Mesenteric fat pad (tissue), 1 donor: ENCODE results near the gene FDPS. TPM values are rescaled to one million over a fixed set of nuclear protein-coding genes. Genes with fewer than 3 reads are reported as not detected.
"Not testable (repeated sequence)": the region's sequence is repeated elsewhere in the genome, so short reads cannot be mapped to it uniquely, and the experiment has no call there.

Experiments used
- DNase-seq: peaks from one replicate; pipeline ENCODE4 v3.0.0-alpha.2; 2020; ENCODE audit warnings: low spot score
- total RNA-seq: library from RNA; stranded (reverse); fragmentation: NEBNext Ultra II Directional; extraction: Animal tissue kit (Norgen Biotek cat#: 25700); gene quantifications from one replicate; pipeline ENCODE4 v1.2.1, GENCODE V29; 2021
- donor health status: DM: yes; HTN: yes; CAD: no.

FDPS gene
- total RNA-seq, 1 donor from 2014 or later: 91.7 TPM

GRCh38 chr1:155285063-155285462 lies 23.6 kb upstream of the FDPS start:
- no peak for DNase-seq

DNA sequence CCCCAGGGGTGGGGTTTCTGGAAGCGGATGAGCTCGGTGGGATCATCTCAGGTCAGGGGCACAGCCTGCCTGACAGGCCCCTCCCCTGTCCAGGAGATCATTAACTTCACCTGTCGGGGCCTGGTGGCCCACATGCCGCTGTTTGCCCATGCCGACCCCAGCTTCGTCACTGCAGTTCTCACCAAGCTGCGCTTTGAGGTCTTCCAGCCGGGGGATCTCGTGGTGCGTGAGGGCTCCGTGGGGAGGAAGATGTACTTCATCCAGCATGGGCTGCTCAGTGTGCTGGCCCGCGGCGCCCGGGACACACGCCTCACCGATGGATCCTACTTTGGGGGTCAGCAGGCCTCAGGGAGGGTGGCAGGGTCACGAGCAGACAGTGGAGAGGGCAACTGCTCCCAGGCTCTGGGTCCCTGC lies 23.0 kb upstream of the FDPS start:
- no peak for DNase-seq

GRCh38 chr1:155286544-155286943 lies 22.1 kb upstream of the FDPS start:
- DNase-seq: no peak

GRCh38 chr1:155287987-155288543 lies 20.6 kb upstream of the FDPS start:
- DNase-seq: no peak

- not testable (repeated sequence) for DNase-seq
Measured at GRCh38 chr1:155291006-155291405, 17.7 kb upstream of the FDPS start.

DNA sequence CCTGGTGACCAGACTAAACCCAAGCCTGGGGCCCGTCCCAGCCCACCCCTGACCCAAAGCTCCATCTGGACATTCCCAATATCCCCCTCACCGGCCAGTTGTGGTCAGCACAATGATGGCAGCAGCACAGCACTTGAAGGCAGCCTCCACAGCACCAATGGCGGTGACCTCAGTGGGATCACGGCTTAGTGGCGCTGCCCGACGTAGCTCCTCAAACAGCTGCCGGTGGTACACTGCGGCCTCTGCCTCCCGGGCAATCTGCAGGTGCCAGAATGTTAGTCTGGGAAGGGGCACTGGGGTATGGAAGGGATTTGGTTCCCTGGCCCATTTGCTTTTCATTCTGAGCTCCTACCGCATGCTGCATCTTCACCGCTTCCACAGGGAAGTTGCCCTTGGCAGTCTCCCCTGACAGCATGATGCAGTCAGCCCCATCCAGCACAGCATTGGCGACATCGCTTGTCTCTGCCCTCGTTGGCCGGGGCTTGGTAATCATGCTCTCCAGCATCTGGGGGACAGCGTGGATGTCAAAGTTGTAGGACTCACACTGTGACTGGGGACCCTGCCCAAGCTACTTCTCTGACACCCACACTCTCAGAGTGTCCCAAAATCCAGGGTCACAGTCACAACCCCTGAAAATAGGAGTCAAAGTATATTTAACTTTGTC lies 15.4 kb upstream of the FDPS start:
- DNase-seq: no peak

DNA sequence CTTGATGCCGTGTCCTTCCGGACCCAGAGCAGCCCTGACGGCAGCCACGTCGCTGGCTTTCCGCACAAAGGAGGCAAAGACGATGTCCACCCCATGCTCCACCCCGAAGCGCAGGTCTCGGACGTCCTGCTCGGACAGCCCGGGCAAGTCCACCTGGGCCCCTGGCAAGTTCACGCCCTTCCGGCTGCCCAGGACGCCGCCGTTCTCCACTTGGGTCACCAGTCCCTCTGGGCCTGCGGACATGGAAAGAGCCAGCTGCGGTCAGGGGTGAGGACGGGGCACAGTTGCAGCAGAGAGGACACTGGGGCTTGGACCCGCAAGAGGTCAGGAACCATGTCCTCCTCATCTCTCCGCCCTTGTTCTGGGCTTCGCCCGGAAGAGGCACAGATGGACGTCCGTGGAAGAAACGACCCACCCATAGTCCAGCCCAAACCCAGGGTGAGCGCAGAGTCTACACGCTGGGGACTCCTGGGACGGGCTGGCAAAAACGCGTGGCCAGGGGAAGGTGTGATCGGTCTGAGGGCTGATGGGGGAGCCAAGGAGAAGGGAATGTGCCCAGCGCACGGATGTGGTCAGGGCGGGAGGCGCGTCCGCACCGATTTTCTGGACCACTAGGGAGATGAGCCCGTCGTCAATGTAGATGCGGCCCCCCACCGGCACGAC lies 14.0 kb upstream of the FDPS start:
- DNase-seq: no peak

- no peak for DNase-seq
Measured at GRCh38 chr1:155295183-155295941, 13.3 kb upstream of the FDPS start.

GRCh38 chr1:155295942-155296267 lies 12.8 kb upstream of the FDPS start:
- no peak for DNase-seq

GRCh38 chr1:155296661-155297060 lies 12.0 kb upstream of the FDPS start:
- DNase-seq: no peak

GRCh38 chr1:155297384-155297783 lies 11.3 kb upstream of the FDPS start:
- DNase-seq: no peak

GRCh38 chr1:155300024-155300423 lies 8.6 kb upstream of the FDPS start:
- no peak for DNase-seq

DNA sequence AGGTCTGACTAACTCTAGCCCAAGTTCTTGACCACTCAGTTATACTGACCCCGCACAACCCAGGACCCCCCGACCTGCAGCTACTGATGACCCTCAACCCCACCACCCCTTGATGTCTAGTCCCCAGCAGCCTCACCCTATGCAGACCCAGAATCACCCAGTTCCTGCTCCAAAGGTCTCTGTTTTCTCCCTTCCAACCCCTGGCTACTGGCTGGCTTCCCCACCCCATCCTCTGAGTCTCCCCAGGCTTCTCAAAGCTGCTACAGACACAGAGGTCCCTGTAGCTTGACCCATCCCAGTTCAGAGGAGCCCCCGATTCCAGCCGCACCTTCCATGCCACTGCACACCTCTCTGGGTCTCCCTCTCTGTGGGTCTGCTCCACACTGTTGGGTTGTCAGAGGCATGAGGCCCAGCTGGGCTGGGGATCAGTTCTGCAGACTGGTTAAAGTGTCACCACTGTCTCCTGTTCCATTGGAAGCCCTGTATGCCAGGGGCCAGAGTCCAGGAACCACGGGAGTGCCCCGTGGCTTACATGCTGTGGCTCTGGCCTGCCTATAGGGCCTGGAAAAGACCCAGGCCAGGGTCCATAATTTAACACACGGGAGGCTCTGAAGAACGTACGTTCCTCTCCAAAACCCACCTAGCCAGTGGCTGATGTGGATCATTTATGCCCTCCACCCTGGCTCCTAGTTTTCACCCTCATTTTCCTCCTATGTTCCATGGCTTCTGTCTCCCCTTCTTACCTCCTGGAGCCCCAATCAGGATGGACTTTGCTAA lies 7.9 kb upstream of the FDPS start:
- no peak for DNase-seq

DNA sequence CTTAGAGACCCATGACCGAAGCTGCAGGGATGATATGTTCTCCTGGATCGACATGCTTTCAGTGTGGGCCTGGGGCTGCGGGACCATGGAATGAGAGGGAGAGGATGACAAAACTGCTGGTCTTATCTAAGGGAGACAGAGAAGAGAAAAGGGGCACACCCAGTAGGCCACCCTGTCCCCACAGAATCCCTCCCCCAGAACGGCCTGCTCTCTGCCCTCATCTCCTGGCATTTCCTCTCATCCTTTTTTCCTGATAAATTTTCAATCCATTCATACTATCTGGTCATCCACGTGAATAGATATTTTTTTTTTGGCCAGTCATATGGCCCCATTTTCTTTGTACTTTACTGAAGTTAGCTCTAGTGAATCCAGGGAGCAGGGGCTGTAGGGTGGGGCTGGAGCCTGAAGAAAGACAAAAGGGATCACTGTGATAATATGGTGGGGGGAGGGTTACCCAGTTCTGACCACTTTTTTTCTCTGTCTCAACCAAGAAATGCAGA lies 7.3 kb upstream of the FDPS start, which contains the start of gene PKLR:
Gene PKLR (minus strand): TSS at position 97 of the 500 bp plus-strand sequence. CDS start 43 bp downstream, at position 54.
- DNase-seq: no peak

DNA sequence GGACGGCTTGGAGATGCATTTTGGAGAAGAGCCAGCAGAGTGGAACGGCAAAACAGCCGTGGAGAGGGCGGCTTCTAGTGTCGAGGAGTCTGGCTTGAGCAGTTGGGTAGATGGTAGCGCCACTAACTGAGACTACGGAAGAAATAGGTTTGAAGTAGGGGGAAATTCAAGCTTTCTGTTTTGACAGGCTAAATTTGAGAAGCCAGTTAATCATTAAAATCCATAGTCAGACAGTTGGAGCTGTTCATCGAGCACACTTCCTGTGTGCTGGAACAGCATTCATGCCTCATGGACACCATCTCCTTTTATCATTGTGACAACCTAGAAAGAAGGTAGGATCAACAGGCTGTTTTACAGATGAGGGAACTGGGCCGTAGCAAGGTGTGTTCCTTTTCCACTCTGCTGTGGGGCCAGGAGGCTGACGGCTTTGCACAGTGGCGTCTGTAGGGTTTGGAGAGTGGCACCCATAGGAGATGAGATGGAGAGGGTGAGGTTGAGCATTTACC lies 4.1 kb upstream of the FDPS start:
- DNase-seq: no peak

DNA sequence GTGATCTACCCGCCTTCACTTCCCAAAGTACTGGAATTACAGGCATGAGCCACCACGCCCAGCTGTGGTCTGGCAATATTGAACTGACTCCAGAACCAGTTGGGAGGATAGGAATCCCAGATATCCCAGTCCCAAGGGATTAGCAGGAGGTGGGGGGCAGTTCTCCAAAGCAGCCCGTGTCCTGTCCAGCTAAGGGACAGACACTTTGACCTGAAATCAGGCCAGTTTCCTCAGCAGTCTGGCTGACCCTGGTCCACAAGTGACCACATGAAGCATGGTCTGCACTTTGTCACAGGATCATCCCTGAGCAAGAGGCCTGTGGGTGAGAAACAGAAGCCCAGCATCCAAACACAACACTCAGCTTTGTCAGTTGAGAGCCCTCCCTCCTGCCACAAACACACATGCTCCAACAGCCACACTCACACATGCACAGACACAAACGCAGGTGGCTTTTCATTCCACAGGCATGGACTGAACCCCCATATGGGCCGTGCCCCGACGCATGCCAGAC lies 2.7 kb upstream of the FDPS start:
- no peak for DNase-seq

DNA sequence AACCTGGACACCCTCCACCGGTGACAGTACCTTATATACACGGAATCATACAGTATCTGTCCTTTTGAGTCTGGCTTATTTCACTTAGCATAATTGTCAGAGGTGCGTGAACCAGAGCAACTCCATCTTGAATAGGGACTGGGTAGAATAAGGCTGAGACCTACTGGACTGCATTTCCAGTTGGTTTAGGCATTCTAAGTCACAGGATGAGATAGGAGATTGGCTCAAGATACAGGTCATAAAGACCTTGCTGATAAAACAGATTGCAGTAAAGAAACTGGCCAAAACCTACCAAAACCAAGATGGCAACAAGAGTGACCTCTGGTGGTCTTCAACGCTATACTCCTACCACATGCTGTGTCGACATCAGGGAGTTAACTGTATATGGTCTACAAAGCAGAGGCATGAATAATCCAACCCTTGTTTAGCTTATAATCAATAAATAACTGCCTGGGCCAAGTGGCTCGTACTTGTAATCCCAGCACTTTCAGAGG lies 1.4 kb upstream of the FDPS start:
- no peak for DNase-seq

GRCh38 chr1:155309423-155310021 lies 856 bp downstream of the FDPS start:
- no peak for DNase-seq

DNA sequence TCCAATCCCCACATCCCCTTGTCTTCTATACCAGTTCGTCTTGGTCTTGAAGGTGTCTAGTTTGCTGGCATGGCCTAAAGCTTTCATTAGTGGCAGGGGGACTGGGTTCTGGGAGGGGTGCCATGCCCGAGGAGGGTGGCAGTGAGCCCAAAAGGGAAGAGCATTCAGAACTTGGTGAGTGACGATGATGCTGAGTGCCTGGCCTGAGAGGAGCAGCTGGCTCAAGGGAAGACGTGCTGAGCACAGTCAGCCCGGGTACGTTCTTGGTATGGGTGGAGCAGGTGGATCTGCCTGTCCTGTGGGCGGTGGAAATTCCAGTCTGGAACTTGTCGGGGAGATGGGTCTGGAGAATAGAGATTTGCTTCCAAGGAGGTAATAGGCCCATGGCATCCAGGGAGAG lies 4.6 kb downstream of the FDPS start:
- no peak for DNase-seq

- DNase-seq: no peak
Measured at GRCh38 chr1:155316922-155317321, 8.3 kb downstream of the FDPS start.
